GM19395 (cell line): ENCODE measurements around the gene HORMAD2.

Experiments used
- ATAC-seq: cut with Tn5 transposase; IDR thresholded peaks from one replicate; pipeline ENCODE4 v1.9.1; 2021; ENCODE audit warnings: mild to moderate bottlenecking, moderate library complexity; ENCODE audit not compliant: unreplicated experiment

HORMAD2 gene

DNA sequence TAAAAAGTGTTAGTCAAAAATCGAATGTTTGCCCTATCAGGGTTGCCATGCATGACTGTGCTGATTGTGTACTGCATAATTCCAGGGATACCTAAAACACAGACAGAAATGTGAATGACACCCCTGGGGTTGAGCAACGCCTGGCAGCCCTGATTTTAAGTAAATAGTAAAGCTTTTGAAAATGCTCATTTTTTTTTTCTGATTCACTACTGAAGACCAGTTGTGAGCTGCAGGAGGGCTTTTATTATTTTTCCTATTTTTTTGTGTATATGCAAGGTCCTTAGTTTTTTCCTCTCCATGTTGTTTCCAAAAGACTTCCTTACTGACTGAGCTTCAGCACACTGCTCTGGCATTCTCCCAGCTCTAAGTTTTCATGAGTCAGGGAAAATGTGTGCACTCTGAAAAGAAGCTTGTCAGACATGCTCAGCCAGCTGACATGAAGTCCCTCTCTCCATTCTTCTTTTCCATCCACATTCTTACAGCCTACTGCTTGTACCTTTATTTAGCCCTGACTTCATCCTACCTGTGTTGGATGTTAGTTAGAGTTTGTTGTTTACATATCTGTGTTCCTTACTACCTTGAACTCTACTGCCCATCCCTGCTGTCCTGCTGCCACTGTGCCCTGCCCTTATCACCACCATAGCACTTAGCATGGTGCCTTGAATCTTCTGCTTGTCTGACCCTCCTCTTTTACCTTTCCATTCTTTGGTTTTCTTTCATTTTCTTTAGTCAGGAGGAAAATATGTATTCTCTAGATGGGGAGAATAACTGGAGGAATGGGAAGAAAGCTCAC is 79.5 kb downstream of the HORMAD2 start:
- ATAC-seq: no peak

GRCh38 chr22:30161051-30161469 is 80.8 kb downstream of the HORMAD2 start:
- ATAC-seq: no peak

DNA sequence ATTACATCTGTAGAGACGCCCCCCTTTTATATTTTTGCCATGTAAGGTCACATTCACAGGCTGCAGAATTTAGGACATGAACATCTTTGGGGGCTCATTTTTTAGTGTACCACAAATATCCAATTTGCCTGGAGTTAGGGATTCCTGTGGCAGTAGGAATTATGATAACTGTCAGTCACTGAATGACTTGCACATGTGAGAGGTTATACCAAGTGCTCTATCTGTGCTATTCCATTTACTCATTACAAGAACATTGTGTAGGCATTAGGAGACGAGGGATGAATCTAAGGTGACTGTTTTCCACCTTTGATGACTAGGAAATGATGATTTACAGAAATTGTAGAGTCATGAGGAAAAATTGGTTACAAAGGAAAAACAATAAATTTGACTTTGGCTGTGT is 87.0 kb downstream of the HORMAD2 start:
- no peak for ATAC-seq

- ATAC-seq: no peak
Observed at GRCh38 chr22:30167734-30168133, 87.5 kb downstream of the HORMAD2 start.

DNA sequence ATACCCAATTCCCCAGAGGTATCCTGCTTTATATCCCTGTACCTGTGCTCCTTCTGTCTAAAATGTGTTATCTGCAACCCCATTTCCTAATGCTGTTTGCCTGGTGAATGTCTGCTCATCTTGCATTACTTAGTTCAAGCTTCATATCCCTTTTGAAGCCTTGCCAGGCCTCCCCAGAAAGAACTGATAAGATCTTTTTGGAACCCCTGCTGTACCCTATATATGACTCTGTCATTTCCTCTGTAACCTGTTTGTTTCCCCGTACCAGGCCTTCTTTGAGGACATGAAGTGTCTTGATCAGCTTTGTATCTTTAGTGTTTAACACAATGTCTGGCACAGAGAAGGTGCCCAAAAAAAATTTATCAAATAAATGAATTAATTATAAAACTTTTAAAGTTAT is 88.7 kb downstream of the HORMAD2 start:
- no peak for ATAC-seq

DNA sequence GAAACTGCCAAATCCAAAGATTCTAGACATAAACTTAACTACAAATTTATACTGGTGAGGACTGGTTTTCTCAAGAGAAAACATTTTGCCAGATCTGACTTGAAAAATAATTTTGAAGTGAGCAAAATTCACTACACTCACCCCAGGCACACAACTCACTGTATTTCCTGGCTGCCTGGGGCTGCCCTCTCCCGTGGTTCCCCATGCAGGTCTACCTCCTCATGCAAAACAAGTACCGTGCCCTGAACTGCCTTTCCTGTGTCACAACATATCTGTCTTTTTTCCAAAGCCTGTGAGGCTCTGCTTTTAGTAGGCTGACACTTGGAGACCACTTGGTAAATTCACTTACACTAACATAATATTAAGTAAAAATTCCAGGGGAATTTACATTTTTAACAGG is 89.9 kb downstream of the HORMAD2 start:
- ATAC-seq: no peak

DNA sequence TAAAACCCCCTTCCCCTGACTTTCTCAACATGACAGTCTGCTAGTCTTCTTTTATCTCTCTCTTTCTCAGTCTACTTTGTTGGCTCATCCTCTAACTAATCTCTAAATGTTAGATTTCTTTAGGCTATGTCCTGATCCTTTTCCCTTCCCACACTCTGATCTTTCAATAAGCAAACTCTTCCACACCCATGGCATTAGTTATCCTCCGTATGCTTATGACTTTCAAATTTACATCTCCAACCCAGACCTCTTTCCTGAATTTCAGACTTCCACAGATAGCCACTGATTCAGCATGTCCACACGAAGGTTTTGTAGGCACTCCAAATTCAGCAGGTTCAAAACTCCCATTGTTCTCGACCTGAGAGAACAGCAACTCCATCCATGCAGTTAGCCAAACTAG is 90.7 kb downstream of the HORMAD2 start:
- no peak for ATAC-seq

DNA sequence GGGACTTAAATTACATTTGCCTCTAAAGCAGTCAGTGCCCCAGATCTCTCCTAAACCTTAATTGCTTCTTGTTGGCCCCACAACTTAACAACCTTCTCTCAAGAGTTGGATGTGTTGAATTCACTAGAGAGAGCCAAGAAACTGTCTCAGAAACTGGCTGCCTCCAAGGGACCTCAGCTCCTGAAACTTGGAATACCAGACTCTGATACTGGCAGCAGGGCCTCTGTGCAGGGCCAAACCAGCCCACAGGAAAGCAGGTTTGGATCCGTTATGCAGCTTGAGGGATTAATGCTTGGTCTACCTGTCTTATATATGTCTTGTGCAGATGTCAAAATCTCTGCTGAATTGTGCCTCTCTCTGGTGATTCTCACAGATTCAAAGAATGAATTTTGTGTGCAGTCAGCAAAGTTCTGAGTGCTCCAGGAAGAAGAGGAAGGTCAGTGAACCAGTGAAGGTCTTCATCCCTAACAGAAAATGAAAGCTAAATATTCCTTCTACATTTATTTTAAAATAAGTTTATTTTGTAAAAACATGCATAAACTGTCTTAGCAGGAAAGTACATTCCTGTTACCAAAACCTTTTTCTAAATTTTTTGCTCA is 95.5 kb downstream of the HORMAD2 start:
- no peak for ATAC-seq

DNA sequence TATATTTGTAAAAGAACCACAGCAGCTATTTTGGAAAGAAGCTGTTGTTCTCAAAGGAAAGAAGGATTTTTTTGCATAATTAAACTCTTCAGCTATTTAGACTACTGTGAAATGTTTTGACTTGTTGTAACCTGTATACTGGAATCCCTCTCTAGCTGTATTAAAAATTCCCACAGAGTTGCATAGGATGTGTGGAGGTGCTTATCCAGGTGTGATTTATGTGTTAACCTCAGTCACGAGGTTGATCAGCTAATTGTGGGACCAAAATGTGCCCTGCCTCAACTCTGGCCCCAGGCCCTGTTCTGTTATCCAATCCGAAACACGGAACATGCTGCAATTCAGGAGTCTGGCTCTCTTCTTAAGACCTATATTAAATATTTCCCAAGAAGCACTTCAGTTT is 96.2 kb downstream of the HORMAD2 start:
- ATAC-seq: no peak

GRCh38 chr22:30178181-30179126 is 98.2 kb downstream of the HORMAD2 start:
- no peak for ATAC-seq

GRCh38 chr22:30180616-30181015 is 100.4 kb downstream of the HORMAD2 start:
- no peak for ATAC-seq

- ATAC-seq: no peak
Observed at GRCh38 chr22:30181459-30182349, 101.4 kb downstream of the HORMAD2 start.

- ATAC-seq: no peak
Observed at GRCh38 chr22:30182350-30182745, 102.1 kb downstream of the HORMAD2 start.

DNA sequence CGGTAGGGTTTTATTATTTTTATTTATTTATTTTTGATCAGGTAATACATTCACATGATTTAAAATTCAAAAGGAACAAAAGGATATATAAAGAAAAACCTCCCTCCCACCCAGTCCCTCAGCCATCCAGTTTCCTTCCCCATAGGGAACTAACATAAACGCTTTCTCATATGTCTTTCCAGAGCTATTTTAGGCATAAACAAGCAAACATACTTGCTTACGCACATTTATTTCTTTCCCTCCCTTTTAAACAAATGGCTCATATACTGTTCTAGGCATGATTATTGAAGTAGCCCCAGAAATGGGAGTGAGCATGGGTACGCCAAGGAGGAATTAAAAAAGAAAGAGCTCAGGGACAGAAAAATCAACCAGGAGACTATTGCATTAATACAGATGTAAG is 102.6 kb downstream of the HORMAD2 start:
- ATAC-seq: no peak

DNA sequence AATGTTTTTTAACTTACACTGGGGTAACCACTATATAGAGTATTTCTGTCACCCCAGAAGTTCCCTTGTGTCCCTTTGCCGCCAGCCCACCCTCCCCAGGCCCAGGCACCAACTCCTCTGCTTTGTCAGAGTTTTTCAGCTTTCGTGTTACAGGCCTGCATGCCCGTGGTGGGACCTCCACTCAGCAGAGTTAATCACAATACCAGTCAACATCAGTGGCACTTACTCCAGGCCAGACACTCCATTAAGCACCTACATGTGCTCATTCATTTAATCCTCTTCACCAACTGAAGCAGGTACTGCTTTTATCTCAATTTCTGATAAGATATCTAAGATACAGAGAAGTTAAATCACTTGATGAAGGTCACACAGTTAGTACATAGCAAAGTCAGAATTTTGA is 103.0 kb downstream of the HORMAD2 start:
- no peak for ATAC-seq

- ATAC-seq: no peak
Observed at GRCh38 chr22:30183861-30184278, 103.6 kb downstream of the HORMAD2 start.

DNA sequence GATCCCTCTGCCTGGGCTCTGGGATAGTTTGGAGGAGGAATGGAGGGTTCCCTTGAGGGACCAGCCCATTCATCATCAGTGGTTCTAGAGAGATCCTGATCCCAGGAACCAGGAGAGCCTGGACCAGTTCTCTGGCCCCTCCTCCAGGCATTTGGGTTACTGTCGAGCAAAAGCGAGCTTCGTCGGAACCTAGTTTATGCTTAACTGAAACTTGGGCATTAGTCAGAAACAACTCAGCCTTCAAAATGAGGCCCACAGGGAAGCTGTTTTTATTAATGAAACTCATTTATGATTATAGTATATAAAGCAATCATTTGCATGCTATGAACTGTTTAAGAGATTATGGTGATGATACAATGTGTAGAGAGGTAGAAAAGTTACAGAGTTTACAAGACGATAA is 104.9 kb downstream of the HORMAD2 start:
- ATAC-seq: no peak

- no peak for ATAC-seq
Observed at GRCh38 chr22:30185549-30185948, 105.3 kb downstream of the HORMAD2 start.

DNA sequence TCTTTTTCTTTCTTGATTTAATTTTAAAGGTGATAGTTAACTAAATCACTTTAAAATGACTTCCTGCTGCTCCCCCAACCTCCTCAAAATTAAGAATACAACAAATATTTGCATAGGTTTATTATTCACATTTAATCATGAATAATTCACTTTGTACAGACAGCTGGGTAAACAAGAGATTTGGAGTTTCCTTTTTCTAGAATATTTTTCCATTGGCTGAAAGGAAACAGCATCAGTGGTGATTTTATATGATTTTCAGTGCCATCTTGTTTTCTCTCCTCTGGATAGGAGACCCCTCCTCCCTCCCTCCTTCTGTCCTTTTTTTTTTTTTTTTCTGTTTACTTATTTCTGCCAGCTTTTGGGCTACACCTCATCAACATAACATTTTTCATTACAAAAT is 105.8 kb downstream of the HORMAD2 start:
- no peak for ATAC-seq

- no peak for ATAC-seq
Observed at GRCh38 chr22:30186510-30186909, 106.2 kb downstream of the HORMAD2 start.

DNA sequence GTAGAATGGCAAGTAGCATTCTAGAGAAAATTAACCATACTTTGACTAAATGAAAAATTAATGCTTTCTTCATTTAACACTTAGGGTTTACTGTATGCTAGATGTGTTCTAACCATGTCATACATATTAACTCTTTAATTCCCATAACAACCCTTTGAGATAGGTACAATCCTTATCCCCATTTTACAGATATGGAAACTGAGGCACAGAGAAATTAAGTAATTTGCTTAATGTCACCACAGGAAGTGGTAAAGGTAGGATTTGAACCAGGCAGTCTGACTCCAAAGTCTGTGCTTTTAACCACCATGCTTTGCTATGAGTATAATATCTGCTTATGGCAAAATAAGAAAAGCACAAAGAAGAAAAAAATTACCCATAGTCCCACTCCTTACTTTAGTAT is 106.8 kb downstream of the HORMAD2 start:
- ATAC-seq: no peak
